Measurements from ENCODE around the gene FXYD1.
"Not testable (repeated sequence)": the region's sequence is repeated elsewhere in the genome, so short reads cannot be mapped to it uniquely, and the experiment has no call there.

Gene FXYD1

DNA sequence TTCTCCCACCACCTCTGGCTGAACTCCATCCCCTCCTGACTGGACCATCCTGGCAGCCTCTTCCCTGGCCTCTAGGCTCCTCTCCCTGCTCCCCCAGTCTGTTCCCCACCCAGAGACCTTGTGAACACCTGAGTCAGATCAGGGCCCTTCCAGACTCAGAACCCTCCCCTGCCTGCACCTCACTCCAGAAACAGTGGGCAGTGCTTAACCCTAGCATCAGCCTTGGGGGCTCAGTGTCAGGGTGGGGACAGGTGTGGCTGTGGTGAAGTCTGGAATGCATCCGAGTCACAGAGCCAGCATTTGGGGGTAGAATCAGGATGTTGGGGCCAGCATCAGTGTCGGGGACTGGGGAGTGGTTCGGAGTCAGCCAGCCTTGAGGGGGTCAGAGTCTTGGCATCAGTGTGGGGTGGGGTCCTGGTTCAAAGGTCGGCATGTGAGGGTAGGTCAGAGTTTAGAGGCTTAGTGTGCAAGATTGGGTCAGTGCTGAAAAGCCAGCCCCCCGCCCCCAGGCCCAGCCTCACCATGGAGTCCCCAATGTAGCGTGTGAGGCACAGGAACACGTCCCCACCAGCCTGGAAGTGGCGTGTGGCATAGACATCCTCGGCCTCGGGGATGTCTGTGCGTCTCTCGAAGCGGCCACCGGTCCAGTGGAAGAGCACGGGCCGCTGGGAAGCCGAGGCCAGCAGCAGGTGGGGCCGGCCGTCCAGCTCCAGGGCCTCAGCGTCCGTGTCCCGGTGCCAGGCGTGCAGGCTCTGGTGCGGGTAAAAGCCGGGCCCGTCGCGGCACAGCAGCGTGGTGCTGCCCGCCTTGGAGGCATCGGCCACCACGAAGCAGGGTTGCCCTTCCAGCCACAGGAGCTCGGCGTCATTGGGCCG, 12.6 kb upstream of the FXYD1 start:
- FAIRE-seq, result no peak

DNA sequence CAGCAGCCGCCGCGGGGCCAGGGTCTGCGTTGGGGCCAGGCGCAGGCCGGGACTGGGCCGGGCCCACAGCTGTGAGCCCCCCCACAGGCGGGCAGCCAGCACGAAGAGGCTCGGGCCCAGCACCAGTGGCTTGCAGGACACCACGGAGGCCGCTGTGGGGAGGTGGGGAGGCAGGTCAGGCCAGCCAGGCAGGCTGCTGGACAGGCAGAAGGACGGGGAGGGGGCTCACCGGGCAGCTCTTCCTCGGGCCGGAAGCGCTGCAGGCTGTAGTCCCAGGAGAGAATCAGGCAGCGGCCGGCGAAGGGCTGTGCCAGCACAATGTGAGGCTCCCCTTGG, 12.0 kb upstream of the FXYD1 start:
- no peak for FAIRE-seq

DNA sequence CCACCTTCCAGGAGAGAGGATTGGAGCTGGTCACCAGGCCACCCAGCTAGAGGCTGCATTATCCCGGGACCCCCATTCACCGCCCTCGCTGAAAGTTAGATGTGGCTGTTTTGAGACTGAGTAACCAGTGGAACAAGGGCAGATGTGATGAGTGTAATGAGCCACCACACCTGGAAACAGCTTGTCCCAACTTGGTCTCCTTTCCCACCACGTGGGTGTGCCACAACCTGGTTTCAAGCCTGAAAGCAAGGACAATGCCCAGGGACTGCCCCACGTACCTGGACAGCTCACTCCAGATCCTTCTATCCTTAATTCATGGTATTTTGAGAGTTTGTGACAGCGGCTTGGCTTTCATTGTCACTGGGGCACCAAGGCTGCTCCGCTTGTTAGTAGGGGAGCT, 10.8 kb upstream of the FXYD1 start:
- FAIRE-seq, result no peak

DNA sequence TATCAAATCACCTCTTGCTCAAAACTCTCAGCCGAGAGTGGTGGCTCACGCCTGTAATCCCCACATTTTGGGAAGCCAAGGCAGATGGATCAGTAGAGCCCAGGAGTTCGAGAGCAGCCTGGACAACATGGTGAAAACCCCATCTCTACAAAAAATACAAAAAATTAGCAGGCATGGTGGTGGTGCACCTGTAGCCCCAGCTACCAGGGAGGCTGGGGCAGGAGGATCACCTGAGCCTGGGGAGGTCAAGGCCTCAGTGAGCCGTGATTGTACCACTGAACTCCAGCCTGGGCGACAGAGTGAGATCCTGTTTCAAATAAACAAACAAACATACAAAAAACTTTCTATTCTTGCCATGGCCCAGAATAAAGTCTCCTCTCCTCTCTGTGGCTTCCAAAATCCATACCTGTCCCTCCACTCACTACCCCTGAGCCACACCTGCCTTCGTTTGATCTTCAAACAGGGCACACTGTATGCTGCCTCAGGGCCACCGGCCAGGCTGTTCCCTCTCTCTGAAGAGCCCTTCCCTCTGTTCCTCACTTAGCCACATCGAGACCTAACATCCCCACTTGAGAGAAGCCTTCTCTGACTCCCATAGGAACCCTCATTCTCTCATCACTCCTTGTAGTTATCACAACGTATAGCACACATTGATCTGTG, 10.1 kb upstream of the FXYD1 start:
- no peak for FAIRE-seq

DNA sequence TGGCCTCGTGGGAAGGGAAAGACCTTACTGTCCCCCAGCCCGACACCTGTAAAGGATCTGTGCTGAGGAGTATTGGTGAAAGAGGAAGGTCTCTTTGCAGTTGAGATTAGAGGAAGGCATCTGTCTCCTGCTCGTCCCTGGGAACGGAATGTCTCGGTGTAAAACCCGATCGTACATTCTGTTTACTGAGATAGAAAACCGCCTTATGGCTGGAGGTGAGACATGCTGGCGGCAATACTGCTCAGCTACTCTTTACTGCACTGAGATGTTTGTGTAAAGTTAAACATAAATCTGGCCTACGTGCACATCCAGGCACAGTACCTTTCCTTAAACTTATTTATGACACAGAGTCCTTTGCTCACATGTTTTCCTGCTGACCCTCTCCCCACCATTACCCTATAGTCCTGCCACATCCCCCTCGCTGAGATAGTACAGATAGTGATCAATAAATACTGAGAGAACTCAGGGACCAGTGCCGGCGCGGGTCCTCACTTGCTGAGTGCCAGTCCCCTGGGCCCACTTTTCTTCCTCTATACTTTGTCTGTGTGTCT, 8.8 kb upstream of the FXYD1 start:
- FAIRE-seq, result not testable (repeated sequence)

DNA sequence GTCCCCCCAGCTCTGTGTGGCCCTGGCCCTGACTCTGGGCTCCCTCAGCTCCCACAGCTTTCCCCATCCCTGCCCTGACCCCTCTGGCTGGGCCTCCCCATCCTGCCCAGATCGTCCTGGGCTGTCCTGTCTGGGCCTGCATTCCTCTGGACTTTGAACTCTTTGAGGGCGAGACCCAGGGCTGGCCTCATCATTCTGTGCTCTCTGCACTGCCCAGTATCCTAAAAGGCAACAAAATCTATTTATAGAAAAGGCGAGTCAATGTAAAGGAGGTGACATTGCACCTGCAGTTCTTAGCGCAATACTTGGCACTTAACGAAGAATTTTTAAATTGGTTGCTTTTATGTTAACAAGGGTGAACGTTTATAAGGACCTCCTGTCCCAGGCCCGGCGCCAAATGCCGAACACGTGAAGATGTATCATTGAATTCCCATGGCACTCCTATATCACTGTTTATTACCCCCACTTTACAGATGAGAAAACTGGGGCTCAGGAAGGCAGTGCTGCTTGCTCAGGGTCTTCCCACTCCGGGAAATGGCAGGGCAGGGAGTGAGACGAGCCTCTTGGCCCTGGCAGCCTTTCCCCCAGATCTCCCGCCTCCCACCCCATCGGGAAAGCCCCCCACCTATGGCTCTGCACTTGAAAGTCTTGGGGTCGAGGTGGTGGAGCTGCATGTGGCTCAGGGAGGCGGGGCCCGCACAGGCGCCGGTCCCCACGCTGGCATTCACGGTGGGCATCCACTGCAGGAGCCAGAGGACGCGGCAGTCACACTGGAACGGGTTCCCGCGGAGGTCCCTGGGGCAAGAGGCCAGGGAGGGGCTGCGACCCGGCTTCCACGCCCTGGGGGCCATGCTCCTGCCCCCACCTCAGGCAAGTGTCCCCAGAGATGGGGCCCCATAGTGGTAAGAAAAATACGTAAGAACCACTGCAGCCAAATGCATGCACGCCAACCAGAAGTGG, 7.6 kb upstream of the FXYD1 start:
- FAIRE-seq, result no peak

DNA sequence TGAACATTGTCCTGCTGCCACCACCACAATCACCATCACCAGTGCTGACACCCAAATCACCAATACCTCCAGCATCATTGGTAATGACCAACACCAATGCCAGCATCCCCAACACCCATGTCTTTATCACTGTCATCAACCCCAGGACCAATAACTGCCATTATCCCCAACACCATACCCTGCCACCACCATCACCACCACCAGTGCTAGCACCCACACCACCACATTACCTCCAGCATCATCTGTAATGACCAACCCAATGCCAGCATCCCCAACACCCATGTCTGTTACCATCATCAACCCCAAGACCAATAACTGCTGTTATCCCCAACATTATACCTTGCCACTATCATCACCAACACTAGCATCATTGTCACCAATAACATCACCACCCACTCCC, 6.4 kb upstream of the FXYD1 start:
- no peak for FAIRE-seq

DNA sequence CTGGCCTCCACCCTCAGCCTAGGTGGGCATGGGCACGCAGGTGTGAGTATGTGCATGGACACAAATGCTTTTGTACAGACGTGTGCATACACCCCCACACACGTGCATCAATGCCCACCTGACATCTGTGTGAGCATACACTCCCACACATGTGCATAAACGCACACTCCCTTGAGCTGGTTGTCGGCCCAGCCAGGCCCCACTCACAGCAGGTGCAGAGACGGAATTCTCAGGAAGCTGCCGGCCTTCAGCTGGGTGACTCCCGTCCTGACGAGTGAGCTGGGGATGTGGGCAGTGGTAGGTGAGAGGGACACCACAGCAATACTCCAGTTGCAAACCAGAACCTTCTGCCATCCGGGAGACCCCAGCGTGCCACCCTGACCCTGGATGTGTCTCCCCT, 4.8 kb upstream of the FXYD1 start:
- FAIRE-seq, result no peak

DNA sequence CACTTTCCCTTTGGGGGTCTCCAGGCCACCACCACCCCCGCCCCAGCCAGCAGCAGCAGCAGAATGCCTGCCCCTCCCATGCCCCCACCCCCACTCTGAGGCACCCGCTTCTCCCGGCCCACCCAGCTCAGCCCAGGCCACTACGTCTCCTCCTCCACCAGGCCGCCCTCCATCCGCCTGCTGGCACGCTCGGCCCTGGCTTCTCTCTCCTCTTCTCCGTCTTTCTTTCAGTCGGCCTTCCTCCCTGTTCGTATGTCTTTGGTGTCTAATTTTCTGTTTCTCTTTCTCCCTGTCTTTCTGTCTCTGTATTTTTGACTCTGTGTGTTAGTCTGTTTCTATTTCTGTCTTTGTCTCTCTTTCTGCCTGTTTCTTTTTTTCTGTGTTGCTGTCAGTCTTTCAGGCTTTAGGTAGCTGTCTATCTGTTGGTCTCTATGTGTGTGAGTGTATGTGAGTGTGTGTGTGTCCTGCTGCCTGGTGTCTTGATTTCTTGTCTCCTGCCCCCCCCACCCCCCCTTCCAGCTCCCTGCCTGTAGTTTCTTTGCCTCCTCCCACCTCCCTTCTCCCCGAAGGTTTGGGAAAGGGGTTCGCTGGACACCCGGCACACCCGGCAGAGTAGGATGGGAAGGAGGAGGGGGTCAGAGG, 3.9 kb upstream of the FXYD1 start, which contains the start of gene LGI4:
LGI4 (minus strand) TSS at position 459 of the 642 bp plus-strand sequence; CDS start at position 80, 379 bp downstream.
- FAIRE-seq, result no peak

DNA sequence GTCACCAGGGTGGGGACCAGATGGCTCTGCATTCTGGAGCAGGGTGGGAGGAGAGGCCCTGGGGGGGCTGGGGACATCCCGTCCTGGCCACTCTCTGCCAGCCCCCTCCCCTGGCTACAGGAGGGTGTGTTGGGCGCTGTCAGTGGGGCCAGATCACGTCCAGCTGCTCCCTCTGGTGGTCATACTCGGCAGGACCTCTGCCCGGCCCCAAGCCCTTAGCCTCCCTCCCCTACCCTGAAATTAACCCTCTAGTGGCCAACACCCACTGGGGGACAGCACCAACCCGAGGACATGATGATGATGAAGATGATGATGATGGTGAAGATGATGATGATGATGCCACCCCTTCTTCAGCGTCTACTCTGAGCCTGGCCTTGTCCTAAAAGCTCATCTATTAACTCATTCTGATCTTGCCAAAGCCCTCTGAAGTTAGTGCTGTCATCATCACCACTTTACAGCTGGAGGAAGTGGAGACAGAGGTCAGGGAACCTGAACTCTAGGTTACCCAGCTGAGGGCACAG, 3.2 kb upstream of the FXYD1 start:
- no peak for FAIRE-seq

DNA sequence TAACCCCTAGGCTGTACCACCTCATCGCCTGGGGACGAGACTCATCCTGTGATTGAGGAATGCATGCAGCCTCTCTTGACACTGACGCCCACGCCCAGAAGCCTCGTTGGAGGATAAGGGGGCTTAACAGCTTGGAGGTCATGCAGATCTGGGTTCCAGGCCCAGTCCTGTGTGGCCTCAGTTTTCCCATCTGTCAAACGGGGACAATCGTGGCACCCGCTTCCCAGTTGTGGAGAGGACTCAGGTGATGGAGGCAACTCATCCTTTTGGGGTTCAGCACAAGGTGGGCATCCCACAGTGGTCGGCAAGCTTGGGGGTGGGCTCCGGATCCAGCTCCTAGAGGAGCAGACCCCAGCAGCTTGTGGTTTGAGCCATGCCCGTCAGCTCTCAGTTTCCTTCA, 2.4 kb upstream of the FXYD1 start:
- no peak for FAIRE-seq

DNA sequence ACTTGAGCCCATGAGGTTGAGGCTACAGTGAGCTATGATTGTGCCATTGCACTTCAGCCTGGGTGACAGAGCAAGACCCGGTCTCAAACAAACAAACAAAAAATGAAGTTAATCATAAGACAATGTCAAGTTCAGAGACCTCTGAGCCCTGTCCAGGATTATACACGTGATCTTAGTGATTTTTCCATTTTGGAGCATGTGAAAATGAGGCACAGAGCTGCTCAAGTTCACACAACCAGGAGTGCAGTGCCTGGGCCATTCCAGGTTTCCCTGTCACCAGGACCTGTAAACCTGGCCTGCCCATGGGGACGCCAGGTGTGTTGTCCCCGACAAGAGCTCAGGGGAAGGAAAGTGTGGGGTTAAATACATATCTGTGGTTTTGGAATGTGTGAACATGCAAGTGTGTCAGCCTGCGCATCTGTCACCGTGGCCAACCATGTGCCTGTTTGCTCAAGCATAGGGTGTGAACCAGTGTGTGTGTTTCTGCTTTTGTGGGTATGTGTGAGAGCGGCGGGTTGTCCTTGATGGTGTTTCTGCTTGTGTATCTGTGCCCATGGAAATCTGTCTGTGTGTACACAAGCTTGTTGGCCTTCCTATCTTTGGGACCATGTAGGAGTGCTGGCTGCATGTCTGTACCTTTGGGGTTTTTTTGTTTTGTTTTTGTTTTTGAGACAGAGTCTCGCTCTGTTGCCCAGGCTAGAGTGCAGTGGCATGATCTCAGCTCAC, 1.5 kb upstream of the FXYD1 start:
- FAIRE-seq, result no peak

DNA sequence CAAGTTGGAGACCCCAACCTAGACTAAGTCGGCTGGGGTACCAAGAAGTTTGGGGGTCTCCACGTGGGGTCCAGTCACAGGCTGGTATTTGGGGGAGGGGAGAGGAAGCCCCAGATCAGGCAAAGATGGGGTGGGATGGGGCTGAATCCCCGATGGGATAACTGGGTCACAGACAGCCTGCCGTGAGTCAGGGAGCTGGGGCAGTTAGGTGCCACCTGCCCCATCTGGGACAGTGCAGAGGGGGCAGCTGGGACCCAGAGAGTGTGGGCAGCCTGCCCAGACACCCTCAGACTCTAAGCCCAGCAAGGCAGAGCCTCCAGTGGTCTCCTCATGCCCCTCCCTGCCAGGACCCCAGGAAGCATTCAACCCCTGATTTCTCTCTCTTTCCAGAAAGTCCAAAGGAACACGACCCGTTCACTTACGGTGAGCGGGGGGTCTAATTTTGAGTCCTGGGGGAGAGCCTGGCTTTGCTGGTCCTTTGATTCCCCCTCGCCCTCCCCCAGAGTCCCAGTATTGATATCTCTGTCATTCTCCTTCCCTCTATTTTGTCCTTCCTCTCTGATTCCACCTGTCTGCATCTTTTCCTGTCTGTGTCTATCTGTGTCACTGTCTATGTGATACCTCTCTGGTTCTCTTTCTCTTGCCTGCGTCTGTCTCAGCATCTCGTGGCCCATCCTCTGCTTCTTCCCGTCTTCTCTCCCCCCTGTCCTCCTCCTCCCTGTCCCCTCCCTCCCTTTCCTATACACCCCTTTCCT, 1.8 kb downstream of the FXYD1 start:
- FAIRE-seq, result no peak

DNA sequence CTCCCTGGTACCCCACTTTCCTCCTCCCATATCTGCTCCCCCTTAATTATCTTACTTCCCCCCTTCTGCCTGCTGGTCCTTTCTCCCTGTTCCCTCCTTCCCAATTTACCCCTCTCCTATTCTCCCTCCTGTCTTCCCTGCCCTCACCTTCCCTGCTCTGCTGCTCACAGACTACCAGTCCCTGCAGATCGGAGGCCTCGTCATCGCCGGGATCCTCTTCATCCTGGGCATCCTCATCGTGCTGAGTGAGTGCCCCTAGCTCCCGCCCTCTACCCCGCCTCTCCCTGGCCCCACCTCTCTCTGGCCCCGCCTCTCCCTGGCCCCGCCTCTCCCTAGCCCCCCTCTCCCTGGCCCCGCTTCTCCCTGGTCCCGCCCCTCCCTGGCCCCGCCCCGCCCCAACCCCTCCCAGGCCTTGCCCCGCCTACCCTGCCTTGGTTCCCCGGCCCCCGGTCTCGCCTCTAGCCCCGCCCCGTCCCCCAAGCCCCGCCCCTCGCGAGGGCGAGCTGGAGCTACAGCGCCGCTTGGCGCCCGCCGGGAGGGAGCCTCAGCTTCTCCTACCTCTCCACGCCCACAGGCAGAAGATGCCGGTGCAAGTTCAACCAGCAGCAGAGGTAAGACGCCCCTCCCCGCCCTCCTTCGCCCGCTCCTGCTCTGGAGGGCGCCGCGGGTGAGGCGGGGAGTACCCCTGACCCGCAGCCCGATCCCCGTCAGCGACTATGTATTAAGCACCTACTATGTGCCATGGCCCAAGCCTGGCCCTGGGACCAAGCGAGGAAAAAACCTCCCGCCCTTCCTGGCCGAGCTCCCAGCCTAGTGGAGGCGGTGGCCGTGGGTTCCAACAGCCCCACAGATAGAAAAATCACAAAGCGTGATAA, 2.6 kb downstream of the FXYD1 start:
- no peak for FAIRE-seq

DNA sequence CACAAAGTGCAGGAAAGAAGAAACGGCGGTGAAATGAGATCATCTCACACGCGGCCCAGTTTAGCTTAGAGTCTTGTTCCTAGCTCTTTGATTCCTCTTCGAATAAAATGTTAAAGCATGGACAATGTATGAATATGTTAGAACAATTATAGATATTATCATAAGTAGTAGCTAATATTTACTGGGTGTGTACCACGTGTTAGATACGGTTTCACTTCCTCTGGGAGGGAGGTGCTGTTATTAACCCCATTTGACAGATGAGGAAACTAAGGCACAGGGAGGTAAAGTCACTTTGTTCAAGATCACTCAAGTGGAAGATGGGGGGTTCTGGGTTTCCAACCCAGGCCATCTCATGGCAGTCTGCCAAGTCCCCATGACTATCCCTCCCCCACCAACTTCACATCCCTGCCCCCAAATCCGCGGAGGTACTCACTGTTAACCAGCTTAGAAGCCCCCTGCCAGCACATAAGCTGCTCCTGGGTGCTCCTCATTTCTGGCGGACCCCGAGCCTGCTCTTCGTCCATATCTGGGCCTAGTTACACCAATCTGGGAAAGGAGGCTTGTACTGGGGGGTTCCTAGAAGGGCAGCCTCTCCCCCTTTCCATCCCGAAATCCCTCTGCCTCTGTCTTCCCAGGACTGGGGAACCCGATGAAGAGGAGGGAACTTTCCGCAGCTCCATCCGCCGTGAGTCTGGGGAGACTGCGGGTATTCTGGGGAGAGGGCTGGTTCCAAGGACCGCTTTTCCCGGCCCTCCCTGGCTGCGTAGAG, 3.4 kb downstream of the FXYD1 start:
- no peak for FAIRE-seq

DNA sequence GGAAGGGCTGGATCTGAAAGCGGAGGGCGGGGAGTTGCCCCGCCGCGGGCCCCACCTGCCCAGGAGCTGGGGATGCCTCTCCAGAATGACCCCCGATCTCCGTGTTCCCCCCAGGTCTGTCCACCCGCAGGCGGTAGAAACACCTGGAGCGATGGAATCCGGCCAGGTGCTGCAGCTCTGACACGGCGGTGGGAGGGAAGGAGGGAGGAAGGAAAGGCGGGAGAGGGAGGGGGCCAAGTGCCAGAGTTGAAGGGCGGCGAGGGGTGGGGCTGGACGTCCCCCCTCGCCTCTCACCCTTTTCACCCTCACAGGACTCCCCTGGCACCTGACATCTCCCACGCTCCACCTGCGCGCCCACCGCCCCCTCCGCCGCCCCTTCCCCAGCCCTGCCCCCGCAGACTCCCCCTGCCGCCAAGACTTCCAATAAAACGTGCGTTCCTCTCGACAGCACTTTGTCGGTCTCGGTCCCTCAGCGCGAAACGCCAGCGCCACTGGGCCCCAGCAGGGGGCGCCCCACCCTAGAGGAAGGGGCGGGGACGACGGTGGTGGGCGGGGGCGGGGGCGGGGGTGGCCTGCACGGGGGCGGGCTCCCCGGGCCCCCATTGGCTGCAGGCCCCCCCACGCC, 4.1 kb downstream of the FXYD1 start:
- FAIRE-seq, result no peak

DNA sequence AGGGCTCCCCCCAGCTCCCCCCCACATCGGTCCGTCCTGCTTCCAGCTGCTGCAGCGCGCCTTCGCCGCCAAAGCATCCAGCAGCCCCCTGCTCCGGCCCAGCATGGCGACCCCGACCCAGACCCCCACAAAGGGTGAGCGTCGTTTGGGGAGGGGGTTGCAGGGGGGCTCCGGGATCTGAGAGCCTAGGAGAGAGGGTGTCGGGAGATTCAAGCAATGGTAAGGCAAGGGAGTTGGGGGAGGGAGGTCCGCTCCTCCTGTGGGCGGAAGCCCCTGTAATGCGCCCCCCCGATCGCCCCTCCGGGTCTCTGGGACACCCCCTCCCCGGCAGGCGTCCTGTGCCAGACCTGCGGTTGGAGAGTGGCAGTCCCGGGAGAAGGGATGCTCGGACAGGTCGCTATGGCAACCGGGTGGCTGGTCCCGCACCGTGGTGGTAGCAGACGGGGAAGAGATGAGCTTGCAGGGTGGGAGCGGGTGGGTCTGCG, 4.6 kb downstream of the FXYD1 start, which contains the start of gene FXYD7:
FXYD7 (plus strand) TSS at position 25 of the 485 bp plus-strand sequence; CDS start at position 104, 79 bp downstream.
- FAIRE-seq, result no peak

DNA sequence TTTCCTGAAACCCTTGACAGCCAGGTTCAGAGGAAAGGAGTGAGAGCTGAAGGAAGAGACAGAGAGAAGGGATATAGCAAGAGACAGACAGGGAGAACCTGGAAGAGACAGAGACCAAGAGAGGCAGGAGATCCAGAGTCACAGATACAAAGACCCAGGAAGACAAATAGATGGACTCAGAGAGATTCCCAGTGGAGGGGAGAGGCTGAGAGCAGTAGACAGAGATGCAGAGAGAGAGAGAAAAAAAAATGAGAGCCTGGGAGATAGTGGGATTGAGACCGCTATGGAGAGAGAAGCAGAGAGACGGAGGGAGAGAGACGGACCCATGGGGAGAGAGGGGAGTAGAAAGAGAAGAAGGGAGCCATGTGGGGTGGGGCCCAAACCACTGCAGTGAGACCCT, 5.2 kb downstream of the FXYD1 start:
- FAIRE-seq, result no peak
